B cell (primary cell): ENCODE measurements around the gene SSBP3.

Source experiments
- CTCF ChIP-seq: fragments of 200-600 bp; IDR thresholded peaks from one replicate; pipeline ENCODE4 v1.8.0; 2022; ENCODE audit warnings: antibody characterized with exemption, mild to moderate bottlenecking
- EZH2 ChIP-seq: IDR thresholded peaks from 2 replicates; pipeline ENCODE4 v1.6.1; 2012; ENCODE audit warnings: borderline replicate concordance, low read depth, mild to moderate bottlenecking, moderate library complexity, low read length; ENCODE audit not compliant: insufficient read depth, poor library complexity, severe bottlenecking

- TF ChIP-seq CTCF (no peak), EZH2 (no peak)
Measured at GRCh38 chr1:54265126-54265525, 141.1 kb downstream of the SSBP3 start.
